HG03066 (cell line): ENCODE results near the gene TMEM204.

Experiments
- ATAC-seq: cut with Tn5 transposase; IDR thresholded peaks from one replicate; pipeline ENCODE4 v1.9.1; 2021; ENCODE audit warnings: low read depth; ENCODE audit not compliant: unreplicated experiment

The TMEM204 gene

GRCh38 chr16:1533443-1533951, at the start of gene TMEM204:
Gene TMEM204 (plus strand): TSS chr16:1533666. CDS start chr16:1534276, 610 bp downstream.
- no peak for ATAC-seq

DNA sequence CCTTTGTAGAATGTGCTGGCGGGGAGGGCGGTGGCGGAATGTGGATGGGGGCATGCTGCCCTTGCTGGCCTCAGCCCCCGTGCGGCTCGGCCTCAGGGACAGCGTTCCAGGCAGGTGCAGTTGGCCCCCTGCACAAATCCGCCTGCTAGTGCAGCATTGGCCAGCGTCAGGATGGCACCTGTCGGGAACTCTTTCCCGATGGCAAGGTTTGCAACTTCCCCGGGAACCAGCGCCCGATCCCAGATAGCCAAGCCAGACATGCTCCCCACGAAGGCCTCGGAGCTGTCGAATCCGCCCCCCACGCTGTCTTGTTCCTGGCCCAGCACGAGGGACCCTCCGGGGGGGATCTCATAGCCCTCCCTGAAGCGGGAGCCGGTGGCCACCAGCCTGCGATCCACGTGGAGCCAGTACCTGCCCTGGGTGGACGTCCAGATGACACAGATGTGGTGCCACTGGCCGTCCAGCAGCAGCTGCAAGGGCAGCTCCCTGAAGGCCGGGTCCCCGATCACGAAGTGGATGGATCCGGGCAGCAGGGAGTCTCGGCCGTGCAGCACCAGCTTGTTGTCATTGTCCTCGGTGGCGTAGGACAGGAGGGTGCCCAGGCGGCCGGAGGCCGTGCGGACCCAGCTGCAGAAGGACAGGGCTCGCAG, 47.5 kb upstream of the TMEM204 start:
- ATAC-seq: no peak

DNA sequence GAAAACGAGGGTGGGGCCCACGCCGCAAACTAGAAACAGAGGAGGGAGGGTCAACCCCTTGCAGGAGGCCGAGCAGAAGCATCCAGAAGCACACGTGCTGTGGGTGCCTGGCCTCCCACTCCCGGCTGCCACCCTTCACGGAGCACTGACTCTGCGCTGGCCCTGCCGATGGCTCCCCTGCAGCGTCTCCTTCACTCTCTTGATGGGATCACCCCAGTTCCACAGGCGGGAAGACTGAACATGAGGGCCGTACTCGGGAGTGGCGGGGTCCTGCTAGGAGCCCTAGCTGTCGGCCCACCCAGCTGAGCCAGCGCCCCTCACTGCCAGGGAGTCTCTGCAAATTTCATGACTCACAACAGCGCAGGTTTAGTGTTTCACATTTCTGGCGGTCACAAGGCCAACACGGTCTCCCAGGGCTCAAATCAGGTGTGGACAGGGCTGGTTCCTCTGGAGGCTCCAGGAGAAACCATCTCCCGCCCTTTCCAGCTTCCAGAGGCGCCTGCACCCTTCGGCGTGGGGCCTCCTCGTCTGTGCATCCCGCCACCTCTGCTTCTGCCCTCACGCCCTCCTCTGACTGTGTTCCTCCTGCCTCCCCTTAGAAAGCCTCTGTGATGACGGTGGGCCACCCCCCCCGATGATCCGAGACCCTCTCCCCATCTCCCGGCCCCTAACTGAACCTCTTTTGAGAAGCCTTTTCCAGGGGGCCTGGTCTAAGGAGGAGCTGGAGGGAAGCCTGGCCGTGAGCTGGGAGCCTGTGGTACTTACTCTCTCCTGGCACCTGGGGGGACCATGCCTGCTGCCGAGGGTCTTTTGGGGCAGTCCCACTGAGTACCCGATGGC, 46.7 kb upstream of the TMEM204 start:
- no peak for ATAC-seq

DNA sequence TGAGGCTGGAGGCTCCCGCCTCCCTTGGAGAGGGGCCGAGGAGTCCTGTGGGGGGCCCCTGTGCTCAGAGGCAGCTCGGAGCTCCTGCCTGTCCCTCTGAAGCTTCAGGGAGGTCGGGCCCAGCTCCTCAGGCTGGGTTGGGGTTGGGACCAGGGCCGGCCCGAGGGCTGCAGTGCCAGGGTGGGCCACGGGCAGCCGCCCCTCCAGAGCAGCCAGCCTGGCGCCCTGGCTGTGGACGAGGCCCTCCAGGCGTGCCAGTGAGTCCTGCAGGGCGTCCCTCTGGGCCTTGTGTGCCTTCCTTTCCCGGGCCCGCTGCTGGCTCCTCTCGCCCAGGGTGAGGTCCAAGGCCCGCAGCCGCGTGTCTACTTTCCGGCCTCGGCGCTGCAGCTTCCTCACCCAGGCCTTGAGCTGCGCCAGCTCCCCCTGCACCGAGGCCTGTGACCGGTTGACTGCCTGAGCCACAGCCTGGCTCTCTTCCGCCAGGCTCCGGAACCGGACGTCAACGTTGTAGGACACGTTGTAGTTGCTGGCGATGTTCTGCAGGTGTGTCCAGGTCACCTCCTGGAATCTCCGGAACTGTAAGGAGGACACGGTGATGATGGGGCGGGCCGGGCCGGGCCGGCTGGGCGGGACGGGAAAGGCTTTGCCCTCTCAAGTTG, 45.9 kb upstream of the TMEM204 start:
- ATAC-seq: no peak

- ATAC-seq: no peak
These were observed 45.3 kb upstream of the TMEM204 start for GRCh38 chr16:1488054-1488601.

DNA sequence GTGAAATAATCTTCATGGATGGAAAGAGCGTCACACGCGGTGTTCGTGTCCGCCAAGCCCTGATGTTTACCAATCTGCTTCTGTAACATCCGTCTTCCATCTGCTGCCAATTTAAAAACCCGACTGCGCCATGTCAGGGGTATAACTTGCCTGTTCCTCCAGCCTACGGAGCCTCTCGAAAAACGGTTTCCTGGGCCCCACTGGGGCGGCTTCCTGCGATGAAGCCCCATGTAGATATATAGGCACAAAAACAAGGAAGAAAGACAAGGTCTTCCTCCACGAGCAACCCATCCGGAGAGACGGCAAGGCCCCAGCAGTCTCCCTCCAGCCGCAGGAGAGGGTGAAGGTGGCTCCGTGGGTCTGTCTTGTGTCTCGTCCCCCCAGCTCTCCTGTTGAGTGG, 44.8 kb upstream of the TMEM204 start, which contains the start of gene PTX4:
TSS of gene PTX4 (minus strand) at position 326 of the 400 bp plus-strand sequence. CDS start at position 291, 35 bp downstream.
- ATAC-seq: no peak

- ATAC-seq: no peak
These were observed 44.4 kb upstream of the TMEM204 start for GRCh38 chr16:1489077-1489476.

GRCh38 chr16:1491327-1491726, 42.1 kb upstream of the TMEM204 start:
- ATAC-seq: no peak

- ATAC-seq: no peak
These were observed 41.2 kb upstream of the TMEM204 start for GRCh38 chr16:1492082-1492922.

- peak; percentile 64 for ATAC-seq
These were observed 40.3 kb upstream of the TMEM204 start, which contains the start of gene TELO2 for GRCh38 chr16:1492923-1493745. Gene TELO2 (plus strand): TSS chr16:1493360. CDS start chr16:1494282, 922 bp downstream.

GRCh38 chr16:1493746-1494094, 39.7 kb upstream of the TMEM204 start:
- ATAC-seq: no peak

DNA sequence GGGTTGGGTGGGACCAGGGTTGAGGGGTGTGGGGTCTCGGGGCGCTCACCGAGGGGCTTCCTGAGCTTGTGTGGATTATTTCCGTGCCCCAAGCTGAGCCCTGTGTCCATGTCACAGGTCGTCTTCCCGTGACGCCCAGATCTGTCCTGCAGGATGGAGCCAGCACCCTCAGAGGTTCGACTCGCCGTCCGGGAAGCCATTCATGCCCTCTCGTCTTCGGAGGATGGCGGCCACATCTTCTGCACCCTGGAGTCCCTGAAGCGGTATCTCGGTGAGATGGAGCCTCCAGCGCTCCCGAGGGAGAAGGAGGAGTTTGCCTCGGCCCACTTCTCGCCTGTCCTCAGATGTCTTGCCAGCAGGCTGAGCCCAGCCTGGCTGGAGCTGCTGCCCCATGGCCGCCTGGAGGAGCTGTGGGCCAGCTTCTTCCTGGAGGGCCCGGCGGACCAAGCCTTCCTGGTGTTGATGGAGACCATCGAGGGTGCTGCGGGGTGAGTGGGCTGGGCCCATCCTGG, 39.3 kb upstream of the TMEM204 start:
- ATAC-seq: no peak

DNA sequence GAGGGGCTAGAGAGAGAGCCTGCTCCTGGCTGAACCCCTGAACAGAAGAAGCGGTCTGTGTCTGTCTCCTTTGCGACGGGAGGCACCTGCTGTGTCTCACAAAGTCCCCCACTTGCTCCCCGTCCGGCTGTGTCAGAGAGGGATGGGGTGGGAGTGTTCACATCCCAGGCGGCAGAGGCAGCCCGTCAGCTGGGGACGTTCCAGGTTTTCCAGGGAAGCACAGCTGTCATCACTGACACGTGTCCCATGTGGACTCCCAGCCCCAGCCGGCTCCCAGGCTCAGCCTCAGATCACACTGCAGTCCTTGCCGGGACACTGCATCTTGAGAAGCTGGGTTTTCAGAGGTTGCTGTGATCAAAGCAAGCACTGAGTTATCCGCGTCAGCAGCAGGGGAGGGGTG, 38.8 kb upstream of the TMEM204 start:
- no peak for ATAC-seq

- no peak for ATAC-seq
These were observed 38.1 kb upstream of the TMEM204 start for GRCh38 chr16:1495211-1495888.

GRCh38 chr16:1495889-1496262, 37.6 kb upstream of the TMEM204 start:
- ATAC-seq: no peak

- no peak for ATAC-seq
These were observed 37.0 kb upstream of the TMEM204 start for GRCh38 chr16:1496464-1496863.

DNA sequence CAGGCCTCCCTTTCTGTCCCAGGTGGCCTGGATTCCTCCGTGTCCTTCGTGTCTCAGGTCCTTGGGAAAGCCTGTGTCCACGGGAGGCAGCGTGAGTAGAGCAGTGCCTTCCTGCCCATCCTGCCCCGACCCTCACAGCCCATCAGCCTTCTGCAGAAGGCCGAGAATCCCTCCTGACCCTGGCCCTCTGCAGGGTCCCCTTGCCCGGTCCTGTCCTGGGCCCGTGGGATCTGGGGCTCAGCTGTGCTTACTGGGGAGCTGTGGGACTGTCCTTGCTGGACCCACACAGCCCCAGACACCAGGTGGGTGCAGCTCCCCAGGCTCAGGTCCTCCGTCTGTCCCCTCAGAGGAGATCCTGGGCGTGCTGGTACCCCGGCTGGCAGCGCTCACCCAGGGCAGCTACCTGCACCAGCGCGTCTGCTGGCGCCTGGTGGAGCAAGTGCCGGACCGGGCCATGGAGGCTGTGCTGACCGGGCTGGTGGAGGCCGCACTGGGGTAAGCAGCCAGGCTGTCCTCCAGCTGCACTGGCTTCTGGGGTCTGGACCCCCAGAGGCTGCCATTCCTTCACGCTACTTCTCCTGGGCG, 36.4 kb upstream of the TMEM204 start:
- ATAC-seq: no peak
